Activated naive CD4-positive, alpha-beta T cell treated with anti-CD3 and anti-CD28 coated beads for 36 hours (primary cell): Measurements from ENCODE around the gene BRAT1. TPM values are rescaled to one million over a fixed set of nuclear protein-coding genes. Genes with fewer than 3 reads are reported as not detected.

Source experiments
- CTCF ChIA-PET: fragments of 350-600 bp; sonication (Branson Sonifier 250); formaldehyde crosslinking; loops from one replicate; lab custom pipeline; 2021; ENCODE audit warnings: antibody characterized with exemption; lab: Charles Lee
- DNase-seq: peaks from one replicate; pipeline ENCODE4 v3.0.0-alpha.2; 2020
- H3K27ac Mint-ChIP-seq: one replicate; pipeline ENCODE4 v1.8.0; 2021; ENCODE audit warnings: mild to moderate bottlenecking, mixed read lengths
- H3K27me3 Mint-ChIP-seq: one replicate; pipeline ENCODE4 v1.8.0; 2021; ENCODE audit warnings: low read depth, mixed read lengths
- H3K36me3 Mint-ChIP-seq: one replicate; pipeline ENCODE4 v1.8.0; 2021; ENCODE audit warnings: low read depth, mixed read lengths
- H3K4me1 Mint-ChIP-seq: one replicate; pipeline ENCODE4 v1.8.0; 2021; ENCODE audit warnings: low read depth, mixed read lengths
- H3K4me3 Mint-ChIP-seq: one replicate; pipeline ENCODE4 v1.8.0; 2021; ENCODE audit warnings: mild to moderate bottlenecking, moderate library complexity, mixed read lengths
- H3K9me3 Mint-ChIP-seq: one replicate; pipeline ENCODE4 v1.8.0; 2021; ENCODE audit warnings: mixed read lengths
- intact Hi-C: fragments of 100-400 bp; cut with micrococcal nuclease; formaldehyde crosslinking; loops from one replicate; pipeline ENCODE4 v1.15.1; 2023
- total RNA-seq, 2 experiments: library from RNA; stranded (reverse); gene quantifications; one replicate each; pipeline ENCODE4 v1.2.3, GENCODE V29; 2021

BRAT1 gene
- total RNA-seq, 2 experiments from 2014 or later, result 26.8 to 27.3 TPM

- Mint-ChIP-seq H3K36me3 (peaks cover 3% of the 10 kb centered on the region), H3K4me3 (no peak overlapping the region), H3K4me1 (no peaks in the 10 kb centered on the region), H3K9me3 (no peaks in the 10 kb centered on the region), H3K27me3 (no peaks in the 10 kb centered on the region), H3K27ac (no peak overlapping the region)
- intact Hi-C loops, result no loop called here
- CTCF ChIA-PET, result no interaction called here
- DNase-seq, result no peak
These were observed 22.8 kb upstream of the BRAT1 start for GRCh38 chr7:2577914-2578680.

GRCh38 chr7:2576742-2577491, 21.6 kb upstream of the BRAT1 start:
- no peak overlapping the region for H3K4me3 Mint-ChIP-seq
- no peaks in the 10 kb centered on the region for H3K9me3 Mint-ChIP-seq
- no peaks in the 10 kb centered on the region for H3K27me3 Mint-ChIP-seq
- no peak for DNase-seq
- CTCF ChIA-PET, result no interaction called here
- intact Hi-C loops, result no loop called here
- no peak overlapping the region for H3K27ac Mint-ChIP-seq
- peaks cover 5% of the 10 kb centered on the region for H3K36me3 Mint-ChIP-seq
- H3K4me1 Mint-ChIP-seq, result peaks cover 4% of the 10 kb centered on the region

- CTCF ChIA-PET, result interaction anchor here (0.7 kb wide), 1 partner anchor 163 kb away, joined by 4 read pairs; no protein-coding TSS in a partner anchor
- peaks cover 4% of the 10 kb centered on the region for H3K4me1 Mint-ChIP-seq
- H3K27me3 Mint-ChIP-seq, result no peaks in the 10 kb centered on the region
- DNase-seq, result no peak
- H3K36me3 Mint-ChIP-seq, result peaks cover 5% of the 10 kb centered on the region
- intact Hi-C loops, result no loop called here
- H3K27ac Mint-ChIP-seq, result no peak overlapping the region
- no peak overlapping the region for H3K4me3 Mint-ChIP-seq
- H3K9me3 Mint-ChIP-seq, result no peaks in the 10 kb centered on the region
These were observed 20.5 kb upstream of the BRAT1 start for GRCh38 chr7:2575733-2576340.

GRCh38 chr7:2575046-2575732, 19.9 kb upstream of the BRAT1 start:
- intact Hi-C loops, result no loop called here
- Mint-ChIP-seq H3K4me1 (peaks cover 4% of the 10 kb centered on the region), H3K27ac (no peak overlapping the region), H3K9me3 (no peaks in the 10 kb centered on the region), H3K27me3 (no peaks in the 10 kb centered on the region), H3K36me3 (peaks cover 5% of the 10 kb centered on the region), H3K4me3 (no peak overlapping the region)
- DNase-seq, result no peak
- CTCF ChIA-PET, result no interaction called here

GRCh38 chr7:2573761-2574160, 18.4 kb upstream of the BRAT1 start:
- H3K36me3 Mint-ChIP-seq, result peaks cover 5% of the 10 kb centered on the region
- H3K27me3 Mint-ChIP-seq, result no peaks in the 10 kb centered on the region
- CTCF ChIA-PET, result interaction anchor here (0.6 kb wide), 1 partner anchor 101 kb away, joined by 3 read pairs; no protein-coding TSS in a partner anchor
- DNase-seq, result no peak
- H3K4me1 Mint-ChIP-seq, result peaks cover 4% of the 10 kb centered on the region
- H3K27ac Mint-ChIP-seq, result no peak overlapping the region
- intact Hi-C loops, result no loop called here
- H3K9me3 Mint-ChIP-seq, result no peaks in the 10 kb centered on the region
- no peak overlapping the region for H3K4me3 Mint-ChIP-seq

- no peak for DNase-seq
- no peak overlapping the region for H3K4me3 Mint-ChIP-seq
- peaks cover 5% of the 10 kb centered on the region for H3K36me3 Mint-ChIP-seq
- peaks cover 6% of the 10 kb centered on the region for H3K4me1 Mint-ChIP-seq
- intact Hi-C loops, result no loop called here
- no peak overlapping the region for H3K27ac Mint-ChIP-seq
- no peaks in the 10 kb centered on the region for H3K27me3 Mint-ChIP-seq
- CTCF ChIA-PET, result no interaction called here
- H3K9me3 Mint-ChIP-seq, result no peaks in the 10 kb centered on the region
These were observed 16.9 kb upstream of the BRAT1 start for GRCh38 chr7:2572101-2572842.

- peaks cover 8% of the 10 kb centered on the region for H3K4me1 Mint-ChIP-seq
- H3K36me3 Mint-ChIP-seq, result peaks cover 5% of the 10 kb centered on the region
- H3K27me3 Mint-ChIP-seq, result no peaks in the 10 kb centered on the region
- no peaks in the 10 kb centered on the region for H3K9me3 Mint-ChIP-seq
- H3K4me3 Mint-ChIP-seq, result no peak overlapping the region
- intact Hi-C loops, result no loop called here
- DNase-seq, result no peak
- CTCF ChIA-PET, result no interaction called here
- H3K27ac Mint-ChIP-seq, result no peak overlapping the region
These were observed 16.1 kb upstream of the BRAT1 start for GRCh38 chr7:2571409-2571808.

GRCh38 chr7:2570021-2570420, 14.7 kb upstream of the BRAT1 start:
- no peaks in the 10 kb centered on the region for H3K9me3 Mint-ChIP-seq
- CTCF ChIA-PET, result no interaction called here
- intact Hi-C loops, result no loop called here
- H3K36me3 Mint-ChIP-seq, result peaks cover 2% of the 10 kb centered on the region
- H3K27ac Mint-ChIP-seq, result no peak overlapping the region
- peaks cover 8% of the 10 kb centered on the region for H3K4me1 Mint-ChIP-seq
- no peaks in the 10 kb centered on the region for H3K27me3 Mint-ChIP-seq
- DNase-seq, result no peak
- no peak overlapping the region for H3K4me3 Mint-ChIP-seq

GRCh38 chr7:2569421-2569820, 14.1 kb upstream of the BRAT1 start:
- no peak overlapping the region for H3K27ac Mint-ChIP-seq
- CTCF ChIA-PET, result no interaction called here
- intact Hi-C loops, result loop anchor here (5.0 kb wide), 1 partner anchor 117 kb away; no protein-coding TSS in a partner anchor
- H3K4me1 Mint-ChIP-seq, result peaks cover 8% of the 10 kb centered on the region
- no peak overlapping the region for H3K4me3 Mint-ChIP-seq
- H3K36me3 Mint-ChIP-seq, result peaks cover 2% of the 10 kb centered on the region
- no peaks in the 10 kb centered on the region for H3K9me3 Mint-ChIP-seq
- H3K27me3 Mint-ChIP-seq, result no peaks in the 10 kb centered on the region
- DNase-seq, result no peak

GRCh38 chr7:2568521-2569223, 13.3 kb upstream of the BRAT1 start:
- no peaks in the 10 kb centered on the region for H3K27me3 Mint-ChIP-seq
- H3K4me1 Mint-ChIP-seq, result peaks cover 8% of the 10 kb centered on the region
- no peak for DNase-seq
- H3K4me3 Mint-ChIP-seq, result no peak overlapping the region
- intact Hi-C loops, result loop anchor here (1.0 to 5.0 kb wide), 2 partner anchors 91 to 116 kb away; no protein-coding TSS in a partner anchor
- peaks cover 2% of the 10 kb centered on the region for H3K36me3 Mint-ChIP-seq
- no peaks in the 10 kb centered on the region for H3K9me3 Mint-ChIP-seq
- CTCF ChIA-PET, result interaction anchor here (0.7 kb wide), 1 partner anchor 117 kb away, joined by 3 read pairs; no protein-coding TSS in a partner anchor
- no peak overlapping the region for H3K27ac Mint-ChIP-seq

- DNase-seq, result no peak
- intact Hi-C loops, result loop anchor here (1.0 to 5.0 kb wide), 2 partner anchors 90 to 115 kb away; no protein-coding TSS in a partner anchor
These were observed 12.5 kb upstream of the BRAT1 start for GRCh38 chr7:2567679-2568278.

More at GRCh38 chr7:2567679-2568278, 12.5 kb upstream of the BRAT1 start:
- Mint-ChIP-seq H3K27me3 (no peaks in the 10 kb centered on the region), H3K27ac (no peak overlapping the region), H3K4me3 (no peak overlapping the region), H3K9me3 (no peaks in the 10 kb centered on the region), H3K4me1 (peaks cover 8% of the 10 kb centered on the region), H3K36me3 (no peaks in the 10 kb centered on the region)
- CTCF ChIA-PET, result interaction anchor here (0.8 to 1.2 kb wide), 2 partner anchors 90 to 117 kb away, joined by 3 to 4 read pairs; no protein-coding TSS in a partner anchor
